DMS79 (cell line): Measurements from ENCODE around the gene LDAH.

Experiments used
- DNase-seq: peaks from one replicate; lab custom pipeline; 2025; lab: John Stamatoyannopoulos, UW

The LDAH gene

DNA sequence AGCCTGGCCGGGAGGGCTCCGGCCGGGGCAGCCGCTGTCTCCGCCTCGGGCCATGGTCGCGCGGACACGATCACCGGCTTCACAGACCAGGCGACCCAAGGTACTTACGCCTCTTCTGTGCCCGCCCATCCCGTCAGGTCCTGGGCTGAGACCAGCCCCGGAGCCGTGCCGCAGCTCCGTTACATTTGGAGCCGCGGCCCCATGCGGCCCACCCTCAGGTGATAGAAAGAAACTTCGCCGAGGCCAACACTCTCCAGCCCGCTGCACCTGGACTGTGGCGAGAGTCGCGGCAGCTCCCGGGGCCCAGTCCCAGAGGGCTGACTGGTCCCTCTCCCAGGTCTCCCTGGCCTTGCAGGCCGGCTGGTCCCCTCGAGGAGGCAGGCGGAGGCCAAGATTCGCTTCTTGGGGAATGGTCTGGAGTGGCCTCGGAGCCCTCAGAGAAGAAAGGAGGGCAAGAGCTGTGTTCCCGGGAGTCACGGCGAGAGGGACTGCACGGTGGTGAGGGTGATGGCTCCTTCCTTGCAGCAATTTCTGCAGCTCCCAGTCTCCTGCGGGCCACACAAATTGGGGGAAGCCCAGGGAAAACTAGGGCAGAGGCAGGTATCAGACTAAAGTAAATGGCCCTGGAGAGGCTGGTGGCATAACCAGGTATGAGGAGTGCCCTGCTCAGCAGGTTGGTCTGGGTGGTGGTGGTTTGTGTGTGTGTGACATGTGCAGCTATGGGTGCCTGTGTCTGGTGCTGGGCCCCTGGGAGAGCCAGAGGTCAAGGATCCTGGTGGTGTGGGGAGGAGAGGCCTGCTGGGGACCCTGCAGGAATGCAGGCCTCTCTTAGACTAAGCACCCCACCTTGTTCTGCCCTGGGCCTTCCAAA is 155.1 kb downstream of the LDAH start:
- DNase-seq = no peak

DNA sequence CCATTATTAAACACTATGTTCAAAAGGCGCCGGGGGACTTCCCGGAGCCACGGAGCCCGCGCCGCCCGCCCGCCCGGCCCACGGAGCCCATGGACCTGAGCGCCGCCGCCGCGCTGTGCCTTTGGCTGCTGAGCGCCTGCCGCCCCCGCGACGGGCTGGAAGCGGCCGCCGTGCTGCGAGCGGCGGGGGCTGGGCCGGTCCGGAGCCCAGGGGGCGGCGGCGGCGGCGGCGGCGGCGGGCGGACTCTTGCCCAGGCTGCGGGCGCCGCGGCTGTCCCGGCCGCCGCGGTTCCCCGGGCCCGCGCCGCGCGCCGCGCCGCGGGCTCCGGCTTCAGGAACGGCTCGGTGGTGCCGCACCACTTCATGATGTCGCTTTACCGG is 155.8 kb downstream of the LDAH start:
- no peak for DNase-seq

DNA sequence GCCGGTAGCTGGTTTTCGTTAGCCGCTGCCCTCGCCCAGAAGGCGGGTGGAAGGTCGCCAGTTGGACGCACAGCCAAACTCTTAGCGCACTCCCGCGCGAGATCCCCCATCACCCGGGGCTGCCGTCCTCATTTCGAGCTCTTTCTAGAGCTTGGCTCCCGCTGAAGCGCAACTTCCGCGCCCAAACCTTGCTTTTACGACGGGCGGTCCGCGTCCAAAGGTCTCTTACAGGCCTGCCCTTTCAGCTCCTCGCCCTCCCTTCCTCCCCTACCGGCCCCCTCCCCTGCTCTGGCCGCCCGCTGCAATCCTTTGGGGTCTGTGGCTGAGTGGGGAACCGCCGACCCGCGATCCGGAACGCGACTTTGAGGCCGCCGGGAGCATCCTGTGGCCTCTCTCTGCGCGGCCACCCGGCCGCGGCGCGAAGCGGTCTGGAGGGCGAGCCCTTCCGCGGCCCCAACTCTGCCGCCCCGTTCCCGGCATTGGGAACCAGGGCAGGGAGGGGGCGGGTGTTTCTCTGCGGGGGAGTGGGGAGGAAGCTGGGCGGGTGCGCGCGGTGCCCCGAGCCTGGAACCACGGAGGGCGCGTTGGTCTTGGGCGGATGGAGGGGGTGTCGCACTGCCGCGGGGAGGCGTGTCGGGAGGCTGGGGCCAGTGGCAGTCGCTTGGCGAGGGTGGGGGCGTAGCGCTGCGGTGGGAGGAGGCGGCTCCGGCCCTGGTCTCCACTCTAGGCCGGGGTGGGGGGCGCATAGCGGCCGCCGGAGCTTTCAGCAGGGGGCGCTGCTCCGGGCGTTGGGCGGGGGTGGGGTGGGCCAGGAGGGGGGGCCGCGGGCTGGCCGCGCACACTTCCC is 156.4 kb downstream of the LDAH start, which contains the start of gene GDF7:
GDF7 (plus strand) TSS at position 841 of the 847 bp plus-strand sequence. CDS start 96 bp downstream, outside the sequence.
- DNase-seq = no peak

DNA sequence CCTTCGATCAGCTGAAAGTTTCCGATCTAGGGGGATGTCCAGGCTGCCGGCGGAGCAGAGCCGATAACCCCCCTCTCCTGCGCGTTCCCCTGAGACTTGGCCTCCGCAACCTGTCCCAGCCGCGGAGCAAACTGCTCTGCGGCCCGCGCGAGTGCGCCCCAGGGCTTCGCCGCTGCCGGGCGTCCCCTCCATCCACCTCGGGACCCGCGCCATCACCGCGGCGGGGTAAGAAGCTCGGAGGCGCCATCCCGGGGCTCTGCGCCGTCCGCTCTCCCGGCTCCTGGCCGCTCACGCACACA is 156.9 kb downstream of the LDAH start:
- DNase-seq = no peak

DNA sequence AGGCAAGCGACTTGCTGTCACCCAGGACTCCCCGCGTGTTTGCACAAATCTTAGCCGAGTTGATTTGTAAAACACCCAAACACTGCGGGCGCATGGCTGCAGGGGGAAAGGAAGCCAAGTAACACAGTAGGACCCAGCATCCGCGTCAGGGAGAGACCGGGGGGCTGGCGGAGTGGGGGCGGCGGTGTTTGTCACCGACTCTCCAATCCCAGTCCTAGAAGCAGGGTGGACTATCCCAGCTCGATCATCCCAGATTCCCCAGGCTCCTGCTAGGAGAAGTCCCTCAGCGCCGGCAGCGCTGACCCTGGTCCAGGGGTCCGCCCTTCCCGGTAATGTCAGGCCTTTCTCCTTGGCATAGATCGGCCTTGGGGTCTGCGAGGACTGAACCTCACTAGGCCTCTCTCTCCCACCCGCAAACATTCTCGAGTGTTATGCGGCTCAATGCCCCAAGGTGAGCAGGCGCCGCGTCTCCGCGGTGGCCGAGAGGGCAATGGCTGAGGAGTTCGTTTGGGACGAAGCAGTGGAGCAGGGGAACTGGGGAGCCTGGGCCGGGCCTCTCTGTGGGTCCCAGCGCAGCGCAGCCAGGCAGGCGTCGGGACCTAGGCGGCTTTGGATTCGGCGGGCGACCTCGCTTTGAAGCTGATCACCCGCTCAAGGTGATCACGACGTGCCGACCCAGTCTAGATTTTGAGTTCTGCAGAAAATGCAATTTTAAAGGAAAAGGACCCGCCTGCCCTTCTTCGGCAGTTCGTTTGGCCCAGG is 157.5 kb downstream of the LDAH start:
- no peak for DNase-seq

DNA sequence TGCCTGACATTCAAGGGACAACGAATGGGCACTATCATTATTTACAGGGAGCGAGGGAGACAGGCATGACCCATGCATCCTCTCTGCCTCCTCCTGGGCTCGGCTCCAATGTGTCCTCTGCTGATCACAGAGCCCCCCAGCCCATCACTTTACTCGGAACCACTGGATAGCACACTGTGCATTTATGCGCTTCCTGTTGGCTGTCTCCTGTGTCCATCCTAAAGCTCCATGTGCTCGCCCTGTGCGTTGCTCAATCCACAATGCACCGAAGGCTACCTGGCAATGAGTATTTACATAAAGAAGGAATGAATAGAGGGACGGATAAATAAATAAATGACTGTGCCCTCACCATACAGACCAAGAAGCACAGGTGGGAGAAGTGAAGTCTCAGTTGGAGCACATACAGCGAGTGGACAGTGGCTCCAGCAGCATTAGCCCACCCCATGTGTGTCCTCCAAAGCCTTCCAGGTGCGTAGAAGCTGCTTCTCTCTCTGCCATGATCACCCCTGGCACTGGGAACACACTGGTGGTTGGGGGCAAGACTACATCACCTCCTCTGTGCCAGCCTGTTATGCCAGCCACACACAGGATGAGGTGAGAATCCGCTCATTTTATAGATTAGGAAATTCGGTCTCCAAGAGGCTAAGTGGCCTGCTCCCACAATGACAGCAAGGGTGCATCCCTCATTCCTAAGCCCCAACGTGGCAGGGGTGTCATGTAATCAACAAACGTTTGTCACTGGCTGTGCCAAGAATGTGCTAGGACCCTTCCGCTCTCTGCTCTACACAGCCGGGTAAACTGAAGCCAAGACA is 158.3 kb downstream of the LDAH start:
- no peak for DNase-seq

DNA sequence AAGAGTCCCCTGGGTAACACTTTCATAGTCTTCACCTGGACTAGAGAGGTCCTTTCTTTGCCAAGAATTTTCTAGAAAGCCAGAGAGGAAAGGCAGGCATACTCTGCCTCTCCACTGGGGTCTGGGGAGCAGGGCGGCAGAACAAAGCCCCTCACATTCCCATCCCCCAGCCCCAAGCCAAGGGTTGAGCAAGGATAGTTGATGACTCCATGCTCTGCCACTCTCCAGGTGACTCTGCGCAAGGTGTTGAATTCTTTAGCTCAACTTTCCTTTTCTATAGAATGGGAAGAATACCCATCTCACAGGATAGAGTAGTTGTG is 158.9 kb downstream of the LDAH start:
- DNase-seq = no peak

DNA sequence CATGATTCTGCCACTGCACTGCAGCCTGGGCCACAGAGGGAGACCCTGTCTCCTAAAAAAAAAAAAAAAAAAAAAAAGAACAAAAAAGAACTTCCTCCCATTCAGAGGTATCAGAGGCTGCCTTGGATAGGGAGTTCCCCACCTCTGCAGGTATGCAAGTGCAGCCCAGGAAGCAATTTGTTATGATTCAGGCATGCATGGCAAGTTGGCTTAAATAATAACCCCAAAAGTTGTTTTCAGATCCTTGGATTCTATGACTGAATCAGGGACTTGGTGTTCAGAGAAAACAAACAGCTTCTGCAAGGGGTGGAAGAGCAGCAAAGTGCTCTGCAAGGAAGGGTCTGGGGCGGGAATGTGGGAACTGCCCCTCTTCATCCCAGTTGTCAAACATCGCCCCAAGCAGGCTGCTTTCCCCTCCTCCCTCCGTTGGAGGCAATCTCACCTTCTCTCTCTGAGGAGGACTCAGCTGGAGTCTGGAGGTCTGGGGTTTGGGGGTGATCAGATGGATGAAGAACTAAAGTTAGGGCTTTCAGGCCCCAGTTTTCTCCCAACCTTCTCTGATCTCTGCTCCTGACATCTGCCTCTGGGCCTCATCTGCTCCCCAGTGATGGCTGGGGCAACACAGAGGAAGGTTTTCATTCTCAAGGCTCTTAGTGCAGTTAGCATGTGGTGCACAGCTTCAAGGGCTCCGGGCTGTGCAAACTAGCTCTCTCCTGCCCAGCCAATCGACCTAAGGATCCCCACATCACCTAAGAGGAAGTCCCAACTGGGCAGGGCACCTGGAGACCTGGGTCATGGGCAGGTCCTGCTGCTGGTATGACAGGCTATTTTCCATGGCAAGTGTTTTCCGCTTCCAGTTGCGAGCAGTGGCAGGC is 159.5 kb downstream of the LDAH start:
- DNase-seq = no peak

DNA sequence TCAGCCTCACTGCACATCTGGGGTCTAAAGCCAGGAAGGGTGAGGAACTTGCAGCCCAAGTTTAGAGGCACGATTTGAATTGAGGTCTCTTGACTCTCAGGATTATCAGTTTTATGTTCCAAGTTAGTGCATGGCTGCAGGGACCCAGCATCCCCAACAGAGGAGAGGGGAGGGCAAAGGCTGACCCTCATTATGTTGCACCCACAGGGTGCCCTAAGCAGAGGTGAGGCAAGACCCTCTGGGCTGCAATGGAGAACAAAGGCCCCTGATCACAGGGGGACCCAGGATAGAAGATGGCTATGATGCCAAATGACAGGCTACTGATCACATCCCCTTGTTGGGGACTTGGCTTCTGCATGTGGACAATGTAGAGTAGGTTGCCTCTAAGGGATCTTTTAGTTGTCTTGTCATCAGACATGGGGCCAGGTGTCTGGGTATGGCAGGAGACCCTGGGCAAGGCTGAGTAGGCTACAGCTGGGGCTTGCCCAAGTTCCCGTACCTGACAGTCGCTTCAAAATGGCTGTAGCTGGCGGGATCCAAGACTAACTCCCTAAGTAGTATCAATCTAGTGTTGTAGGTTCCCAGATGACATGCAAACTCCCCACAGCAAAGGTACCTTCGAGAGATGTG is 160.5 kb downstream of the LDAH start:
- no peak for DNase-seq

DNA sequence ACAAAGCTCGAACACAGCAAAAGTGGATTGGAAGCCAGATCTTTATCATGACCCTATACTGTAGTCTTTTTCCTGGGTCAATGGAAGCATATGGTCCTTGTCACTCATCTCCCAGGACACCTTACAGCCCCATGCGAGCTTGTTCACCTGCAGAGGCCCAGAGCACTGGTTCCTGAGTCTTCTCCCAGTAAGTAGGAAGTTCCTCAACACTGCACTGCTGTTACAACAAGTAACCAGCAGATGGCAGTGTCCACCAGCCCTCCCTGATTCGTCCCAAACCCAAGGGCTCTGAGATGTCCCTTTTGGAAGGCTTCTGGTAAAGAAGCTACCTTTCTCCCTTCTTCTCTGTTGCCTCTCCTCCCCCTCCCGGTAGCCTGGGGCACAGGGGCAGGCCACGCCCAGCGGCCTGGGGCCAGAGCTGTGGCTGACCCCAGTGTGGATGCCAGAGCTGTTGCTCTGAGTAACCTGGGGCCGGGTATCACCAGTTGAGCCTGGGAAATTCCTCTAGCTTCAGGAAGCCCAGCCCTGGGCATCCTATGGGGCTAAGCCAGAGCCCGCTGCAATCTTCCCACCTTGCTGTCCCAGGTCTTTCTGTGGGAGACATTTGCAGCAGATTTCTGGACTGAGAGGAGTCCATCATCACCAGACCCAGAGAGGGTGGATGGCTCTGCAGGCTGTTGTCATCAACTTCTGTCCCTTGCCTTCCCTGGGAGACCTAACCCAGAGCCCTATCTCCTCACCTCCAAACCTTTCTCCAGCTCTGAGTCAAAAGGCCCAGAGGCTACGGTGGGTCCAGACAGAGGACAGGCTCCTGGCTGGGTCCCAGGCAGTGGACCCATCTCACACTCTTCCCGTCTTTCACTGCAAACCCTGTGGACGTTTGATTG is 161.2 kb downstream of the LDAH start:
- peak; percentile 33 for DNase-seq

DNA sequence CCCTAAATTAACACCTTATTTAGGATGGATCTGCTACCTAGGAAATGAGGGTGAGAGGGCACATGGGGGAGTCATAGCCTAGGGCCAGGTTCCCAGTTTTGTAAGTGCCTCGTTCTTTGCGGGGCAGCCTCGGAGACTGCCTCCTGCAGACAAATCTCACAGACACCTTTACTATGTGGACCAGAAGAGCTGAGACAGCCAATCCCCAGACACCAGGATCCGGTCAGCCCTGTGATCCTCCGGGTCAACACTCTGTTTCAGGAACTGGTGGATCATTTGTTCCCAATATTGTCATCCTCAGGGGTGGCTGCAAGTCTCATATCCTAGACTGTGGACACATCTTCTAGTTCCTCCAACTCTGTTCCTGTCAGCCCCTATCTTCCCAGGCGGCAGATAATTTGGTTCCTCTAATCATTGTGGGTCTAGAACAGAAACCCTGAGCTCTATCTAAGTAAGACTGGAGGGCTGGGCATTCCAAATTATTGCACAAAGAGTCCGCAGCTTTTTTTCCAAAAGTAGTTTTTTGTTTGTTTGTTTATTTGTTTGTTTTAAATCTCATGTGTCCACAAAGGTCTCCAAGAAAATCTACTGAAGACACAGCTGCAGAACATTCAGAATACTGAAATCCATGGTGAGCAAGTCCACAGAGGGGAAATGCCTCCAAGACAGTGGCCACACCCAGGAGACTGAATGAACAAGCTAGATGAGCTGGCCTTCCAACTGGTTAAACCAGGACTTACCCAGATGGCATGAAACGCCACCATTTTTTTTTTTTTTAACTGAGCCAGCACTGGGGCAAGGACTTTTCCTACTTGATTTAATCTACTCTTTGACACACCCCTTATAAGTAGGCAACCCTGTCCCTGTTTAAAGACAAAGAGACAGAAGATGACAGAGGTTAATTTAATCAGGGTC is 162.1 kb downstream of the LDAH start:
- no peak for DNase-seq

DNA sequence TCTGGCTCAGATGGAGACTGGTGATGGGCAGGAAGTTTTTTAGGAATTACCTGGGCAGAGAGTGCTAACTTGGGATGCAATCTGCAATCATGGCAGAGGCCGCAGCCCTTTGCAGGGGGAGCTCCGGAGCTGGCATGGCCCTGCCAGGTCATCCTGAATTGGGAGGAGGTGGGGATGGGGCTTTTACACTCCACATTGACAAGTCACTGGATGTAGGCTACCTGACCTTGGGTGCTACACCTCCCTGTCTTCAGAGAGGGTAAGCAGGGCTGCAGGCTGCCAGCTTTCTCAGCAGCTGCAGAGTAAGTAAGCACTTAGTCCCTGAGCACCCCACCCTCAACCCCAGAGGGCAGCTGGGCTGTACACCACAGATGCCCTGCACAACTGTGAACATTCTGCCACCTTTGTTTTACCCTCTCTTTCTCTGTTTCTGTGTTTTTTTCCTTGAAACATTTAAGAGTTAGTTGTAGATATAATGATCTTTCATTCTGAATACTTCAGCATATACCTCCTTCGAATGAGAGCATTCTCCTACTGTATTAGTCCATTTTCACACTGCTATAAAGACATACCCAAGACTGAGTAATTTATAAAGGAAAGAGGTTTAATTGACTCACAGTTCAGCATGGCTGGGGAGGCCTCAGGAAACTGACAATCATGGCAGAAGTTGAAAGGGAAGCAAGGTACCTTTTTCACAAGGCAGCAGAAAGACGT is 165.2 kb downstream of the LDAH start:
- no peak for DNase-seq

DNA sequence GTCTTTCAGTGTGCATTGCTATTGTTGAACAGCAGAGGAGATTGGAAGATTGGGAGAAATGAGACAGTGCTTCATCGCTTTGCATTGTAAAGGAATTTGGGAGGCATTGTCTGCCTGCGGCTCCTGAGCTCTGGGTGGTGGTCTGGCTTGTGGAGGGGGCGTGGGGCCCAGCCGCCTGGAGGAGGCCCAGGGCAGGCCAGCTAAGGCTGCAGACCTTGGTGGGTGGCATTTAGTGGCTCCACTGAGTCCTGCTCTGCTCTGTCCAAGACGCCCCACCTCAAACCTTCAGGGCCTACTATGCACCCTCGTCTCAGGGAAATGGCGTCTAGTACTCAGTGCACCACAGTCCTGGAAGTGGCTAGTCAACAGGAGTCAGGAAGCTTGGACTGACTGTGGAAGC is 166.3 kb downstream of the LDAH start:
- no peak for DNase-seq

DNA sequence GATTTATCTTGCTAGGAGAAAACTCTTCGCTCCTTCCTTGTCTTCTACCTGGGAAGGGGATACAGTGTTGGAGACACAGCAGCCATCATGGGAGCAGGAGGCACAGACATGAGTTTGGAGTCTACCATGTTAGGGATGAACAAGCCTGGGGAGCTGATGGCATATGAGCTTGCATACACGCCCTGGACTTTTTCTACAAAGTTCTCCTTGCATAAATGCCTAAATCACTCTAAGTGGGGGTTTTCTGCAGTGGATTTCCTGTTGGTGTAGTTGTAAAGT is 168.4 kb downstream of the LDAH start:
- no peak for DNase-seq

DNA sequence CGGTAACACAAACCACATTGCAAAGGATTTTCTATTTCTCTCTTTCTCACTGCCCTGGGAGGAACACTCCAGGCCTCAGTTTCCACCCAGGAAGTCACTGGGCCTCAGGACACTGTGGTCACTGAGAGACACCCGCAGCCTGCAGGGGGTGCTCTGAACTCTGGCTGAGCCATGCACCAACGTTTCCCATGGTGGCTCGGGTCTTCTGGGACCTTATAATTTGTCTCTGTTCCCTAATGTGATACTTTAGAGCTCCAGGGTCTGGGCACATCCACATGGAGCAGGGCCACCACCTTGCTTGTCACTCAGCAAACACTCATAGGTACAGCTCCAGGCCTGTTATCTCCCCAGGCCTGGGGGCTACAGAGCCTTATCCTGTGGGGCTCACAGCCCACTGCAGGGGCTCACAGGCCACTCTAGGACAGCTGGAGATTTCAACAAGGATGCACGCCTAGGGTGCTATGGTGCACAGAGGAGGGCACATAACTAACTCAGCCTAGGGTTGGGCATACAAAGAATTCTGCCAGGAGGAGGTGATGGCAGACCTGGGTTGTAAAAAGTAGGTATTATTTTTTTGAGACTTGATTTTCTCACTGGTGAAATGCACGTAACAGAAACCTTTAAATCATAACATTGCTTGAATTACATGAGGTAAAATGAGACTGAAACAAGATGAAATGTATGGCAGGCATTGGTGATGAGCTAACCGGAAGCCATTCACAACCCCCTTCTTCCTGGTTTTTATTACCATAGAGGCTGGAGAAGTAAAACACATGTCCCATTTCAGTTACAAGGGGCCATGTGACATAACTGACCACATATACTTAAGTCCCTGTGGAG is 169.0 kb downstream of the LDAH start:
- DNase-seq = no peak

DNA sequence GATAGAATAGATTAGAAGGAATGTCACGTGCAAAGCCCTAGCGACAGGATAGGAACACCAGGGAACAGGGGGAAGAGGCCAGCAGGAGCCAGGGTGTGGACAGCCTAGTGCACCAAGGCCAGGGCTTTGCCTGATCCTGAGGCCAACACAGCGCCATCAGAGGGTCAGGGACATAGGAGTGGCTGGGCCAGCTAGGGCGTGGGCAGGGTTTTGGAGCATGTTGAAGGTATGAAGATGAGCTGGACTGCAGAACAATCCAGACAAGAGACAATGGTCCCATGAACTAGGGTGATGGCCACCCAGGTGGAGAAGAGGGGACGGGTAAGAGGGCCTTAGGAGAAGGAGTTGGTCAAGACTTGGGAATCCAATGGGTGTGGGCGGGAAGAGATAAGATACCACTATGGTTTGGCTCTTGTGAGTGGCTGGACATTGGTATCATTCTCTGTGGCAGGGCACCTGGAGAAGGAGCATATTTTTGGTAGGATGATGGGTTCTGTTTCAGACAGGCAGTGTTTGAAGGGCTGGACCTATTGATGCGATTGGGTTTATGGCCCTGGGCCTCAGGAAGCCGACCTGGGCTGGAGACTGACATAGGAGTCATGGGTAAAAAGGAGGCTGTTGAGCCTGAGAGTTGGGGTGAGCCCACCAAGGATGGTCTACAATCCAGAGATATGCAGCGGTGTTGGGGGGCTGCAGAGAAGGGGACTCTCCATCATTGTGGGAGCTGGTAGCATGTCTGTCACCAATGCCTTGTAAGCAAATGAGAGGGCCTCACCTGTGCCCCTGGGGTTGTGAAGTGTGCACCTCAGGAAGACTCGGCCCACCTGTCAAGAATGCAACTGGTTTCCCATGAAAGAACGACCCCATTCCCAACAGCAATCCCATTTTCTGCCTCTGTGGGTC is 170.0 kb downstream of the LDAH start:
- no peak for DNase-seq
